ENCODE measurements around the gene DMC1.

DNA sequence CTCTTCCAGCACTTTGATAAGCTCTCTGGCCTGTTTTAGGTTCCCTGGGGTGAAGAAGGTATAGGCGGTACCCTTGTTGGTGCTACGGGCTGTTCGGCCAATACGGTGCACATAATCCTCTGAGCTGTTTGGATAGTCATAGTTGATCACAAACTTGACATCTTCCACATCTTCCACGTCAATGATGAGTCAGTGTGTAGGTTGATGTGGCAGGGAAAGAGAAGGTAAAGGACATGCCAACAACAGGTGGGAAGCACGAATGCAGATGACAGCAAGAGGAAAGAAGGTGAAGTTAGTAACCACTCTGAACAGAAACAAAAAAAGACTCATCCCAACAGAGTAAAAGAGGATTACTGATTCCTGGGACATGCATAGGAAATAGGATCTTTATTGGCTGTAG, 82.0 kb downstream of the DMC1 start:
- TF ChIP-seq, protein P1, sequence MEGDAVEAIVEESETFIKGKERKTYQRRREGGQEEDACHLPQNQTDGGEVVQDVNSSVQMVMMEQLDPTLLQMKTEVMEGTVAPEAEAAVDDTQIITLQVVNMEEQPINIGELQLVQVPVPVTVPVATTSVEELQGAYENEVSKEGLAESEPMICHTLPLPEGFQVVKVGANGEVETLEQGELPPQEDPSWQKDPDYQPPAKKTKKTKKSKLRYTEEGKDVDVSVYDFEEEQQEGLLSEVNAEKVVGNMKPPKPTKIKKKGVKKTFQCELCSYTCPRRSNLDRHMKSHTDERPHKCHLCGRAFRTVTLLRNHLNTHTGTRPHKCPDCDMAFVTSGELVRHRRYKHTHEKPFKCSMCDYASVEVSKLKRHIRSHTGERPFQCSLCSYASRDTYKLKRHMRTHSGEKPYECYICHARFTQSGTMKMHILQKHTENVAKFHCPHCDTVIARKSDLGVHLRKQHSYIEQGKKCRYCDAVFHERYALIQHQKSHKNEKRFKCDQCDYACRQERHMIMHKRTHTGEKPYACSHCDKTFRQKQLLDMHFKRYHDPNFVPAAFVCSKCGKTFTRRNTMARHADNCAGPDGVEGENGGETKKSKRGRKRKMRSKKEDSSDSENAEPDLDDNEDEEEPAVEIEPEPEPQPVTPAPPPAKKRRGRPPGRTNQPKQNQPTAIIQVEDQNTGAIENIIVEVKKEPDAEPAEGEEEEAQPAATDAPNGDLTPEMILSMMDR (IDR thresholded peaks at IDR 0.05): no peak
- no peak for TF ChIP-seq POLR2A (IDR thresholded peaks at IDR 0.05)

Measured in esophagus squamous epithelium (tissue), 4 donors.